ENCODE results near the gene GNPDA1.

GNPDA1 gene

GRCh38 chr5:141989720-141990119 lies 23.1 kb downstream of the GNPDA1 start:
- FAIRE-seq: no peak

DNA sequence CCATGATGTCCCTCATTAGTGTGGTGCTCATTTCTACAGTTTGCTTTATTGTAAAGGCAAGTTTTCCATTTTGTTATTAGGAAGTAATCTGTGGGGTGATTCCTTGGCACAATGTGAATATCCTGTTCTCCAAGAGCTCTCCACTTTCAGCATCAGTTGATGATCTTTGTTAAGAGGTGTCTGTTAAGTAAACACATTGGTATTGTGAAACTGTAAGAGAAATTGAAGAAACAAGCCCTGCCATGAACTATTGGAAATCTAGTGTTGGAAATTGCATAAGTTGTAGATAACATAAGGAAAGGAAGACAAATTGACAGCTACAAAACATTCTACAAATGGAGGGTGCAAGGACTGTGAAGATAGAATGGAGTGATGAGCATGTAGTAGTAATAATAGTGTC lies 26.8 kb downstream of the GNPDA1 start:
- FAIRE-seq: no peak

GRCh38 chr5:141982626-141983025 lies 30.2 kb downstream of the GNPDA1 start:
- no peak for FAIRE-seq

- FAIRE-seq: no peak
Observed at GRCh38 chr5:141978389-141978788, 34.4 kb downstream of the GNPDA1 start.

GRCh38 chr5:141976176-141976575 lies 36.7 kb downstream of the GNPDA1 start:
- FAIRE-seq: no peak

DNA sequence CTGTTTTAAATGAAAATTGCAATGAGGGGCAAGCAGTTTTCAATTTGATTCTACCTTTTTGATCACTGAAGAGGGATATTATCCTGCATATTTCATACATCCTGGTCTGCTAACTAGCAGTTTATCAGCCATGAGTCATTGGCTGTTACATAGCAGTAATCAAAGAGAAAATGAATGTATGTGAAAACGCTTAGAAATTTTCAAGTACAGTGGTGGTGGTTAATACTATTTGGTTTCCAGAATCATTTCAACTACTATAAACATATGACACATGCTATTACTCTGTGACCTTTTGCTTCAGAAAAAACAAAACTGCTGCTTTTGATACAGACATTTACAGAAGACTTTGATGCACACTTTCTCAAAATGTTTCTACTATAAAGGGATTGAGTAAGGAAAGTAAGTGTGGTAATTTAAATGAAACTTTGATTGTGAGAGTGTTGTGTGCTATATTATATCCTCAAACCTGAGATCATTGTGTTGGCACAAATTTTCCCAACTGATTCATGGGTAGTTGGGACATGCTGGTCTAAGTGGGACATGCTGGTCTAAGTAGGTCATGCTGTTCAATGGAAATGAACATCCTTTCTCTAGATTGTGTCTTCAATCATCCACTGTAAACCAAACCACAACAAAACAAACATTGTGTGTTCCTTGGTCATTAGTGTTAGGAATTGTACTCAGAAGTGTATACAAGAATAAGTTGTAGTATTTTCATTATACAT lies 38.8 kb downstream of the GNPDA1 start:
- no peak for FAIRE-seq

- FAIRE-seq: no peak
Observed at GRCh38 chr5:141969783-141970771, 42.8 kb downstream of the GNPDA1 start.

- FAIRE-seq: no peak
Observed at GRCh38 chr5:141968914-141969608, 43.8 kb downstream of the GNPDA1 start, which contains the start of gene RNF14. Gene RNF14 (plus strand): TSS chr5:141969105. CDS start chr5:141973589, 4,484 bp downstream.

GRCh38 chr5:141966963-141967333 lies 45.9 kb downstream of the GNPDA1 start:
- no peak for FAIRE-seq

DNA sequence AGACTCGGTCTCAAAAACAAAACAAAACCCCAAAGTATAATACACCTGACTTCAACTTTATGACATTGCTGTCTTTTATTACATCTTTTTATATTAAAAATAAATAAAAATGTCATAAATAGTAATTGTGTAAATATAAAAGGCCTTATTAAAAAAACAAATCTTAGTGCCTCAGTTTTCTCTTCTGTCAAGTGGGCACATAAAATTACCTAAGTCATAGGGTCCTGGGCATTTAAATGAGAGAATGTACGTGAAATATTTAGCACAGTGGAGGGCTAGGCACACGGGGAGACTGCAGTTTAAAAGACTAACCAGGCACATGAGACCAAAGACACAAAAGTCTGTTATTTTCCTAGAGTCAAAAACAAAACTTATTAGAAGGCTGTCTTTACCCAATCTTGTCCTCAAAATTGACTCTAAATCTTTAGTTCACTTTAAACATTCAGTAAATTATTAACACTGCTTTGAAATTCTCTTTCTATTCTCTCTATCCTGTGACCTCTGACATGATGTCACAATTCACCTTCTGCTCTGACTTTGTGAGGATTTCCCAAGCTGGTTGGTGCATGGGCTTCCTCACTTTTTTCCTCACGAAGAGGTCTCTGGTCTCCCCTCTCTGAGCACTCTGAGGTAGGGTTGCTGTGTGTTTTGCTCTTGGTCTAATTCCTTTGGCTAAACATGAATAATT lies 46.4 kb downstream of the GNPDA1 start:
- FAIRE-seq: no peak

DNA sequence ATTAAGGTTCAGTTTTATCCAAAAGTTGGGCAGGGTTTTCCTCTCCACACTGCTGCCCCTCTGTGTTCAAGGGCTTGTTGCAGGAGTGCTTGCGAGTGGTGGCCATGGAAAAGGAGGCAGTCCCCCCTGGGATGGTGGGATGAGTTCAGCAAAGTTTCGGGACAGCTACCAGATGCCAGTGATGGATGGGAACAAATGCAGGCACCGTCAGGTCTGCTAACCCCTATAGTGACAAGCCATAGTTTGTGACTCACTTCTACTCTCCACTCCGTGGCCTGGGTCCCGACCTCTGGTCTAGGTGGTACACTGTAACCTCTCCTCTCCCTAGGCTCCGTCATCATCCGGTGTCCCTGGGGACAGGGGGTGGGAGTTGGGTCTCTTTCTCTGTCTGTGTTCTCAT lies 47.8 kb downstream of the GNPDA1 start:
- FAIRE-seq: no peak

DNA sequence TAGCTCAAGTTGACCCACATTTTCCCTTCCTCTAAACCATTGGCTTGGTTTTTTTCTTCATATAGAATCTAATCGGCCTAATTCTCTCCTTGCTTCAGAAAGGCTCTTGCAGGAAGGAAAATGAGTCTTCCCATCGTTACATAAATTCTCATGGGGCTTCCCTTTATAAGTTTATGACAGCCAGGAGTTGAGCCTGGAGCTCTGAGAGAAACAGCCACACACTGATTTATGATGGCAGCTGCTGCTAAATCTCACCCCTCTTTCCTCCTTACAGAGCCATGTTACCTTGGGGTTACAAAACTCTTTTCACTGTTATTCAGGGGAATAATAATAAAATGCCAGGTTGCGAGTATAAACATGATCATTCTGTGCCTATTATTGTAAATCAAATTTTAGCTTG lies 49.1 kb downstream of the GNPDA1 start:
- no peak for FAIRE-seq

- no peak for FAIRE-seq
Observed at GRCh38 chr5:141961466-141961865, 51.4 kb downstream of the GNPDA1 start.

DNA sequence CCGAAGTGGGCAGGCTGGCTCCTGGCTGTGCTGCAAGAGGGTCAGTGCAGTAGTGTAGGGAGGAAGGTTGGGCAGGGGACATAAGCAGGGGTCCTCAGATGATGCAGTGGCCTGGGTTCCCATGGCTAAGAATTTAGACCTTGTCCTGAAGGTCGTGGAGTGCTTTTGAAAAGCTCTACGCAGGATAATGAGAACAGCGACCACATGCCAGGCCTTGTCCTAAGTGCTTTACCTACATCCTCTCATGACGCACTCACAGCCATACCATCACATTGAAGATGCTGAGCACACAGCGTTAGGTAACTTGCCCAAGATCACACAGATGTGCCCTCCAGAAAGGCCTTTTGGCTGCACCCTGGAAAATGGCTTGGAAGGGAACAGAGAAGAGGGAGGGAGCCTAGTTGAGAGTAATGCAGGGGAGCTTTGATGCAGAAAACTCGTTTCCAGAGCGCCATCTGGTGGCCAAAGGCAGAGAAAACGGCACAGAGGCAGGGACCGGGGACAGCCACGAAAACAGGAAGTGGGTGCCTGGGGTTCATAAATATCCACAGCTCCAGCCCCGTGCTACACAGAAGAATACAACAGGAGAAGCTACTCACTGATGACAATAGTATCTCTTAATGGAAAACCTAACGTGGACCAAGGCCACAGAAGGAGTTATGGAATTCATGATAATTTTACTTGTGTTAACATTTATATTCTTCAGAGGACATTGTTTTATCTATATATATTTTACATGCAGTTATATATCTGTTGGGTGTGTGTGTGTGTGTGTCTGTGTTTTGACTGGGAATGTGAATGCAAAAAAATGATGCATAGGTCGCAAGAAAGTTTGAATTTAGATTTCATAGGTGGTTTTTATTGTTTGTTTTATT lies 52.1 kb downstream of the GNPDA1 start:
- FAIRE-seq: no peak

GRCh38 chr5:141960018-141960417 lies 52.8 kb downstream of the GNPDA1 start:
- no peak for FAIRE-seq

- FAIRE-seq: no peak
Observed at GRCh38 chr5:141958546-141959172, 54.2 kb downstream of the GNPDA1 start.

DNA sequence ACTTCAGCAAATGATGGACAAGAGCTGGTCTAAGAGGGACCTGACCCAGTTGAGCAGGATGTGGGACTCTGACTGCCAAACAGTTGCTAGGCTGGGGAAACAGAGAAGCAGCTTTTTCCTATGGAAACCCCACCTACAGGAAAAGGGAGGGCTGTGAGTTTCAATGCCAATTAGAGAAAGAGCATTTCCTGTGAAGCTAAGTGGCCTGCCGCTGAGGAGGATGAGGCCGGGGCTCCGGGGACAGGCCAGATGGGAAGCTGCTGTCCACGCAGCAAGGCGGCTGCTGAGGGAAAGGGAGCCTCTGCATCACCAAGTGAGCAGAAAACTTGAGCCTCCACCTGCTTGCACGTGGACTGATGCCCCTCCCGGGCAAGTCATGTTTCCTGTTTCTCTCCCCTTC lies 54.7 kb downstream of the GNPDA1 start, which contains the start of gene PCDH12:
TSS of gene PCDH12 (minus strand) at position 90 of the 400 bp plus-strand sequence. CDS start 351 bp downstream, outside the sequence.
- FAIRE-seq: no peak

GRCh38 chr5:141957367-141957996 lies 55.3 kb downstream of the GNPDA1 start:
- no peak for FAIRE-seq

- no peak for FAIRE-seq
Observed at GRCh38 chr5:141954194-141954593, 58.6 kb downstream of the GNPDA1 start.

GRCh38 chr5:141952020-141952419 lies 60.8 kb downstream of the GNPDA1 start:
- no peak for FAIRE-seq
